H9 (cell line): ENCODE measurements around the gene MALRD1. TPM values are rescaled to one million over a fixed set of nuclear protein-coding genes. Genes with fewer than 3 reads are reported as not detected.

Experiments used
- DNase-seq: peaks from one replicate; pipeline ENCODE4 v3.0.0-alpha.2; 2017
- H2AFZ ChIP-seq: one replicate; pipeline ENCODE4 v1.6.1; 2013; ENCODE audit warnings: mild to moderate bottlenecking, low read length, control low read depth, moderate library complexity
- H2AK5ac ChIP-seq: 2 replicates; pipeline ENCODE4 v1.6.1; 2013; ENCODE audit warnings: low read length, control low read depth, mixed read lengths; ENCODE audit not compliant: insufficient read length
- H2BK120ac ChIP-seq: one replicate; pipeline ENCODE4 v1.6.1; 2013; ENCODE audit warnings: low read depth, mild to moderate bottlenecking, low read length, control low read depth, inconsistent platforms; ENCODE audit not compliant: poor library complexity, severe bottlenecking
- H2BK12ac ChIP-seq: 2 replicates; pipeline ENCODE4 v1.6.1; 2013; ENCODE audit warnings: low read length, control low read depth, mixed read lengths, low read depth; ENCODE audit not compliant: insufficient read length
- H2BK15ac ChIP-seq: 2 replicates; pipeline ENCODE4 v1.6.1; 2013; ENCODE audit warnings: low read depth, low read length, control low read depth
- H2BK20ac ChIP-seq: one replicate; pipeline ENCODE4 v1.6.1; 2013; ENCODE audit warnings: low read depth, mild to moderate bottlenecking, low read length, control low read depth, inconsistent platforms; ENCODE audit not compliant: poor library complexity, severe bottlenecking
- H2BK5ac ChIP-seq: 2 replicates; pipeline ENCODE4 v1.6.1; 2013; ENCODE audit warnings: low read length, control low read depth, mixed read lengths; ENCODE audit not compliant: insufficient read length
- H3K14ac ChIP-seq: 2 replicates; pipeline ENCODE4 v1.6.1; 2013; ENCODE audit warnings: low read length, control low read depth; ENCODE audit not compliant: insufficient read depth
- H3K18ac ChIP-seq: 2 replicates; pipeline ENCODE4 v1.6.1; 2013; ENCODE audit warnings: low read depth, mild to moderate bottlenecking, mixed read lengths, low read length, control low read depth; ENCODE audit not compliant: insufficient read length
- H3K23ac ChIP-seq: 2 replicates; pipeline ENCODE4 v1.6.1; 2013; ENCODE audit warnings: low read length, control low read depth, mixed read lengths, low read depth; ENCODE audit not compliant: insufficient read length
- H3K23me2 ChIP-seq: 2 replicates; pipeline ENCODE4 v1.6.1; 2013; ENCODE audit warnings: low read depth, mild to moderate bottlenecking, mixed read lengths, low read length, control low read depth; ENCODE audit not compliant: insufficient read length, poor library complexity, severe bottlenecking
- H3K27ac ChIP-seq: 2 replicates; pipeline ENCODE4 v1.5.1; 2013; ENCODE audit warnings: low read length, control low read depth, mixed read lengths, low read depth; ENCODE audit not compliant: insufficient read length
- H3K27me3 ChIP-seq: 2 replicates; pipeline ENCODE4 v1.6.1; 2013; ENCODE audit warnings: low read length, control low read depth, inconsistent platforms; ENCODE audit not compliant: insufficient read depth
- H3K4ac ChIP-seq: 2 replicates; pipeline ENCODE4 v1.6.1; 2013; ENCODE audit warnings: low read depth, mild to moderate bottlenecking, control low read depth, inconsistent platforms, low read length, moderate library complexity
- H3K4me1 ChIP-seq: 2 replicates; pipeline ENCODE4 v1.6.1; 2013; ENCODE audit warnings: low read length, control low read depth, inconsistent platforms; ENCODE audit not compliant: insufficient read depth
- H3K4me2 ChIP-seq: 2 replicates; pipeline ENCODE4 v1.6.1; 2013; ENCODE audit warnings: low read length, control low read depth, mixed read lengths; ENCODE audit not compliant: insufficient read length, insufficient read depth
- H3K56ac ChIP-seq: 2 replicates; pipeline ENCODE4 v1.6.1; 2013; ENCODE audit warnings: low read depth, mild to moderate bottlenecking, mixed read lengths, low read length, control low read depth; ENCODE audit not compliant: insufficient read length
- H3K79me1 ChIP-seq: 2 replicates; pipeline ENCODE4 v1.6.1; 2013; ENCODE audit warnings: low read depth, mild to moderate bottlenecking, moderate library complexity, low read length, control low read depth, inconsistent platforms; ENCODE audit not compliant: insufficient read depth, poor library complexity, severe bottlenecking
- H3K79me2 ChIP-seq: 2 replicates; pipeline ENCODE4 v1.6.1; 2013; ENCODE audit warnings: low read length, control low read depth, inconsistent platforms; ENCODE audit not compliant: insufficient read depth
- H3K9ac ChIP-seq: 2 replicates; pipeline ENCODE4 v1.6.1; 2013; ENCODE audit warnings: low read length, control low read depth, mixed read lengths; ENCODE audit not compliant: insufficient read length; ENCODE audit errors: extremely low read depth
- H3K9me3 ChIP-seq: one replicate; pipeline ENCODE4 v1.6.1; 2013; ENCODE audit warnings: low read depth, low read length, inconsistent platforms; ENCODE audit not compliant: control insufficient read depth
- H3T11ph ChIP-seq: one replicate; pipeline ENCODE4 v1.6.1; 2013; ENCODE audit warnings: mild to moderate bottlenecking, low read length, control low read depth, inconsistent platforms
- H4K20me1 ChIP-seq: one replicate; pipeline ENCODE4 v1.6.1; 2013; ENCODE audit not compliant: control insufficient read depth, insufficient read length, insufficient read depth
- H4K5ac ChIP-seq: 2 replicates; pipeline ENCODE4 v1.6.1; 2013; ENCODE audit warnings: low read depth, mild to moderate bottlenecking, mixed read lengths, low read length, control low read depth; ENCODE audit not compliant: insufficient read length
- H4K8ac ChIP-seq: replicated peaks from 2 replicates; pipeline ENCODE4 v1.6.1; 2013; ENCODE audit warnings: low read length, control low read depth, mixed read lengths, low read depth; ENCODE audit not compliant: insufficient read length
- H4K91ac ChIP-seq: 2 replicates; pipeline ENCODE4 v1.6.1; 2013; ENCODE audit warnings: low read depth, mild to moderate bottlenecking, moderate library complexity, mixed read lengths, low read length, control low read depth; ENCODE audit not compliant: insufficient read length
- H3K27ac Mint-ChIP-seq, 3 experiments: 2 replicates in 2 of 3; 3 replicates in 1 of 3; pipeline ENCODE4 v1.8.0; 2020 to 2021; ENCODE audit warnings: mixed read lengths in 3 of 3, mild to moderate bottlenecking in 1 of 3, moderate library complexity in 1 of 3
- H3K27me3 Mint-ChIP-seq: 2 replicates; pipeline ENCODE4 v1.8.0; 2021; ENCODE audit warnings: low read depth, mild to moderate bottlenecking, moderate library complexity, mixed read lengths
- H3K36me3 Mint-ChIP-seq, 3 experiments: 2 replicates in 2 of 3; 3 replicates in 1 of 3; pipeline ENCODE4 v1.8.0; 2020 to 2021; ENCODE audit warnings: low read depth in 3 of 3, mixed read lengths in 3 of 3; ENCODE audit not compliant: insufficient read depth in 1 of 3
- H3K4me1 Mint-ChIP-seq, 2 experiments: 2 replicates each; pipeline ENCODE4 v1.8.0; 2020; ENCODE audit warnings: mixed read lengths in 2 of 2
- H3K4me3 Mint-ChIP-seq, 2 experiments: 2 replicates in 1 of 2; 3 replicates in 1 of 2; pipeline ENCODE4 v1.8.0; 2020 to 2021; ENCODE audit warnings: mild to moderate bottlenecking in 2 of 2, mixed read lengths in 2 of 2, moderate library complexity in 1 of 2
- H3K9me3 Mint-ChIP-seq, 2 experiments: 2 replicates in 1 of 2; 3 replicates in 1 of 2; pipeline ENCODE4 v1.8.0; 2020; ENCODE audit warnings: mild to moderate bottlenecking in 2 of 2, mixed read lengths in 2 of 2, moderate library complexity in 1 of 2
- CTCF ChIP-seq: fragments of 200-600 bp; sonication (generic); conservative IDR thresholded peaks from 3 replicates; pipeline ENCODE4 v1.8.0; 2021; ENCODE audit warnings: antibody characterized with exemption, mild to moderate bottlenecking
- WGBS: extraction: QIAGEN DNeasy Blood & Tissue Kit; methylation state at CpG from one replicate; pipeline ENCODE4 v1.1.7; 2013; ENCODE audit warnings: missing lambda C conversion rate, low lambda C conversion rate, mixed read lengths; ENCODE audit not compliant: insufficient read length; ENCODE audit errors: extremely low coverage; 5-methylcytosine and 5-hydroxymethylcytosine counted together
- total RNA-seq: library from RNA; stranded (reverse); gene quantifications from 2 replicates; pipeline ENCODE4 v1.2.1, GENCODE V29; 2021

Gene MALRD1
- total RNA-seq, 1 experiment from 2014 or later, result 0.20 TPM

GRCh38 chr10:19579761-19580545, 531.4 kb downstream of the MALRD1 start:
- no CpG with 5 or more reads among the region's 7 CpGs for WGBS

More at GRCh38 chr10:19579761-19580545, 531.4 kb downstream of the MALRD1 start:
- Histone ChIP-seq H2BK15ac (no peak overlapping the region), H3K23ac (no peak overlapping the region), H3K79me1 (no peaks in the 10 kb centered on the region), H3K4ac (no peak overlapping the region), H3K27me3 (no peaks in the 10 kb centered on the region), H3K4me2 (no peak overlapping the region), H3K23me2 (no peaks in the 10 kb centered on the region), H3T11ph (no peak overlapping the region), H3K9me3 (no peaks in the 10 kb centered on the region), H3K79me2 (no peaks in the 10 kb centered on the region), H3K27ac (no peak overlapping the region), H4K20me1 (no peaks in the 10 kb centered on the region), H2AFZ (no peak overlapping the region), H4K5ac (no peak overlapping the region), H4K8ac (no peak overlapping the region), H2BK12ac (no peak overlapping the region), H2BK120ac (no peak overlapping the region), H2BK20ac (no peak overlapping the region), H3K56ac (no peak overlapping the region), H3K4me1 (no peaks in the 10 kb centered on the region), H2AK5ac (no peak overlapping the region), H4K91ac (no peak overlapping the region), H3K14ac (no peak overlapping the region), H3K9ac (no peak overlapping the region), H2BK5ac (no peak overlapping the region), H3K18ac (no peak overlapping the region)
- Mint-ChIP-seq H3K27ac (no peak overlapping the region), H3K4me1 (peaks cover 4% of the 10 kb centered on the region in 2 experiments; a peak in 3 of 4 replicates), H3K9me3 (peaks cover 0 to 1% of the 10 kb centered on the region in 2 experiments; a peak in 2 of 5 replicates), H3K36me3 (peaks cover 0 to 2% (median 1%) of the 10 kb centered on the region in 3 experiments; a peak in 4 of 7 replicates), H3K4me3 (no peak overlapping the region), H3K27me3 (no peaks in the 10 kb centered on the region)
- no peak for DNase-seq
- TF ChIP-seq CTCF, result no peak
